Activated CD8-positive, alpha-beta memory T cell treated with anti-CD3 and anti-CD28 coated beads, Interleukin-2, amount 50 U/mL, for 4 hours (primary cell): Measurements from ENCODE around the gene CYBA.

Experiments
- DNase-seq: peaks from one replicate; pipeline ENCODE4 v3.0.0-alpha.2; 2020

CYBA gene

GRCh38 chr16:88642881-88643643 is 7.8 kb downstream of the CYBA start:
- no peak for DNase-seq

GRCh38 chr16:88640498-88641247 is 10.2 kb downstream of the CYBA start:
- DNase-seq = no peak

GRCh38 chr16:88640039-88640495 is 10.8 kb downstream of the CYBA start:
- DNase-seq = no peak

GRCh38 chr16:88639231-88640038 is 11.4 kb downstream of the CYBA start:
- no peak for DNase-seq

GRCh38 chr16:88638323-88639230 is 12.3 kb downstream of the CYBA start, which contains the start of gene IL17C:
Gene IL17C, plus strand, starts transcription at chr16:88638572. Its CDS starts 70 bp downstream, at chr16:88638642.
- DNase-seq = no peak

GRCh38 chr16:88636488-88637265 is 14.2 kb downstream of the CYBA start:
- DNase-seq = no peak

- DNase-seq = no peak
Observed at GRCh38 chr16:88635671-88636319, 15.1 kb downstream of the CYBA start.

GRCh38 chr16:88634994-88635670 is 15.7 kb downstream of the CYBA start:
- DNase-seq = no peak

GRCh38 chr16:88634141-88634993 is 16.5 kb downstream of the CYBA start:
- peak; percentile 64 for DNase-seq

GRCh38 chr16:88633684-88634140 is 17.1 kb downstream of the CYBA start:
- peak; percentile 62 for DNase-seq

- DNase-seq = no peak
Observed at GRCh38 chr16:88632587-88632930, 18.3 kb downstream of the CYBA start.

- no peak for DNase-seq
Observed at GRCh38 chr16:88631920-88632586, 18.8 kb downstream of the CYBA start.

GRCh38 chr16:88631384-88631783 is 19.5 kb downstream of the CYBA start:
- DNase-seq = no peak

GRCh38 chr16:88630941-88631340 is 19.9 kb downstream of the CYBA start:
- DNase-seq = no peak

GRCh38 chr16:88630433-88630832 is 20.4 kb downstream of the CYBA start:
- DNase-seq = no peak

- no peak for DNase-seq
Observed at GRCh38 chr16:88629835-88630234, 21.0 kb downstream of the CYBA start.

GRCh38 chr16:88628512-88628974 is 22.3 kb downstream of the CYBA start:
- no peak for DNase-seq
